HG03159 (cell line): ENCODE measurements around the gene DNMT1.
"Not testable (repeated sequence)": the region's sequence is repeated elsewhere in the genome, so short reads cannot be mapped to it uniquely, and the experiment has no call there.

ENCODE experiments used
- ATAC-seq: cut with Tn5 transposase; IDR thresholded peaks from one replicate; pipeline ENCODE4 v1.9.1; 2021; ENCODE audit warnings: mild to moderate bottlenecking, moderate library complexity; ENCODE audit not compliant: unreplicated experiment

DNMT1 gene

DNA sequence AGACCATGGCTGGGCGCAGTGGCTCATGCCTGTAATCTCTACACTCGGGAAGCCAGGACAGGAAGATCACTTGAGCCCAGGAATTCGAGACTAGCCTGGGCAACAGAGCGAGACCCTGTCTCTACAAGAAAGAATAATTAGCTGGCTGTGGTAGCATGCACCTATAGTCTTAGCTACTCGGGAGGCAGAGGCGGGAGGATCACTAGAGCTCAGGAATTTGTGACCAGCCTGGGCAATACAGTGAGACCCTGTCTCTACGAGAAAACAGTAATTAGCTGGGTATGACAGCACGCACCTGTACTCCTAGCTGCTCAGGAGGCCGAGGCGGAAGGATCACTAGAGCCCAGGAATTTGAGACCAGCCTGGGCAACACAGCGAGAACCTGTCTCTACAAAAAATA is 7.4 kb downstream of the DNMT1 start:
- no peak for ATAC-seq

DNA sequence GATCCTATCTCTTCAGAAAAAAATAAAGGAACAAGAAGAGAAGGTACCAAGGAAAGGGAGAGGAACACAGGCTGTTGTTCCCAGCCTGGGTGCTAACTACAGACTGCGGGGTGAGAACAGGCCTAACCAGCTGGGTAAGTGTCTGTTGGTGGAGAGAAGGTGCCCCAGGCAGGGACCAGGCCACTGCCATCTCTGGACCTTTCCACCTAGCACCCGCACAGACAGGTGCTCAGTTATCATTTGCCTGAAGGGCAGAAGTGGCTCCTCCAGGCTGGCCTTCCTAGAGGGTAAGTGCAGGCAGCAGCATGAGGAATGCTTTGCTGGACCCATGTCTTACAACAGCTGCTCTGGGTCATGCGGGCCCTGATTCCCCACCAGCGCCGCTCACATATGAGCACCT is 10.1 kb downstream of the DNMT1 start:
- no peak for ATAC-seq

DNA sequence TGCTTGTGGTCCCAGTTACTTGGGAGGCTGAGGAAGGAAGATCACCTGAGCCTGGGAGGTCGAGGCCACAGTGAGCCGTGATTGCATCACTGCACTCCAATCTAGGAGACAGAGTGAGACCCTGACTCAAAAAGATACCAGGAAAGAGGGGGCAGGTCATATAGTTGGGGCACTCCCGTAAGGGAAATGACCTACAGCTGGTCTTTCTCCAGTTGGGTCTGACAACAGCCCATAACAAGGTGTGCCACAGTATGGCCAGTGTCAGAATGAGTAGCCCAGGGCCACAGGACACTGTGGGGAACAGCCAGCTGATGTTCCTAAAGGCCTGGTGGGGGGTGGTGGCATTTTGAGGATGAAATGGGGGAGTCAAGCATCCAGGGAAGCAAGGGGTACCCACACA is 10.8 kb downstream of the DNMT1 start:
- ATAC-seq: no peak

DNA sequence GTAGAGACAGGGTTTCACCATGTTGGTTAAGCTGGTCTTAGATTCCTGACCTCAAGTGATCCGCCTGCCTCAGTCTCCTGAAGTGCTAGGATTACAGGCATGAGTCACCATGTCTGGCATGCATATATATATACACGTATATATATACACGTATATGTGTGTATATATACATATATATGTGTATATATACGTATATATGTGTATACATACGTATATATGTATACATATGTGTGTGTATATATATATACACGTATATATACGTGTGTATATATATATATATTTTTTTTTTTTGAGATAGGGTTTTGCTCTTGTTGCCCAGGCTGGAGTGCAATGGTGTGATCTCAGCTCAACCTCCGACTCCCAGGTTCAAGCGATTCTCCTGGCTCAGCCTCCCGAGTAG is 11.9 kb downstream of the DNMT1 start:
- ATAC-seq: no peak

DNA sequence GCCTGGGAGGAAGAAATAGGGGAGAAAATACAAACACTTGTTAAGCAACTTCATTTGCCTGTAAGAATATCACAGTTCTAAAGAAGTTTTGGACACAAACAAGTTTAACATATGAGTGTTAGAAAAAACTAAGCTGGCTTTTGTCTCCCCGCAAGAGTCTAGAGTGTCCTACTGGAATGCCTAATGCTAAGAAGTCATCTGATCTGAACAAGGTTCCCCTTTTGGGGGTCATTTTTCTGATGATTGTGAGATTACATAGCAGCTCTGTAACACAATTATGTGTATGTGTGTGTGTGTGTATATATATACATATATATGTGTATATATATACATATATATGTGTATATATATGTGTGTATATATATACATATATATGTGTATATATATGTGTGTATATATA is 12.7 kb downstream of the DNMT1 start:
- ATAC-seq: no peak

DNA sequence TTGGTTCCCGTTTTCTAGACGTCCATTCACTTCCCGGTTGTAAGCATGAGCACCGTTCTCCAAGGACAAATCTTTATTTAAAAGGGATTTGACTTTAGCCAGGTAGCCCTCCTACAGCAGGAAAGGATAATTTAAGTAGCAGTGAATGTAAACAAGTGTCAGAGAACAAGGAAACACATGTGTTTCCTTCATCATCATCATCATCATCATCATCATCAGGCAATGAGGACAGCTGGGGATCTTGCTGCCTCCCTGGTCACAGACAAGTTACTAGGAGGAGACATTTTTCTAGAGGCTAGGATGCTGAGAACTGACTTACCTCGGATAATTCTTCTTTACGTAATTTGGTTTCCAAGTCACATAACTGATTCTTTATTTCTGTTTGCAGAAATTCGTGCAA is 14.3 kb downstream of the DNMT1 start:
- ATAC-seq: no peak

DNA sequence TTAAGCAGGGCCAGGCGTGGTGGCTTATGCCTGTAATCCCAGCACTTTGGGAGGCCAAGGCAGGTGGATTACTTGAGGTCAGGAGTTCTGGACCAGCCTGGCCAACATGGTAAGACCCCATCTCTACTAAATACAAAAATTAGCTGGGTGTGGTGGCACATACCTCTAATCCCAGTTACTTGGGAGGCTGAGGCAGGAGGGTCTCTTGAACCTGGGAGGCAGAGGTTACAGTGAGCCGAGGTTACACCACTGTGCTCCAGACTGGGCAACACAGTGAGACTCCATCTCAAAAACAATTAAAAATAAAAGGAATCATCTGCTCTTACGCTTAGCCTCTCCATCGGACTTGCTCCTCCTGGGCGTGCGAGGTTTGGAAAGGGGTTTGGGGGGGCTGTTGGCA is 14.7 kb downstream of the DNMT1 start:
- ATAC-seq: not testable (repeated sequence)

DNA sequence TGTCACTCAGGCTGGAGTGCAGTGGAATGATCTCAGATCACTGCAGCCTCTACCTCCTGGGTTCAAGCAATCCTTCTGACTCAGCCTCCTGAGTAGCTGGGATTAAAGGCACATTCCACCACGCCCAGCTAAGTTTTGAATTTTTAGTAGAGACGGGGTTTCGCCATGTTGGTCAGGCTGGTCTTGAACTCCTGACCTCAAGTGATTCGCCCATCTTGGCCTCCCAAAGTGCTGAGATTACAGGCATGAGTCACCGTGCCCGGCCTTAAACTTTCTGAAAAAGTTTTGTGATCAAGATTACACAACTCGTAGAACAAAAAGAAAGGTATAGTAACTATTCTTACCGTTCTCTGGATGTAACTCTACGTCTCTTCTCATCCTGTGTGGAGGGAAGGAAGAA is 21.2 kb downstream of the DNMT1 start:
- no peak for ATAC-seq

DNA sequence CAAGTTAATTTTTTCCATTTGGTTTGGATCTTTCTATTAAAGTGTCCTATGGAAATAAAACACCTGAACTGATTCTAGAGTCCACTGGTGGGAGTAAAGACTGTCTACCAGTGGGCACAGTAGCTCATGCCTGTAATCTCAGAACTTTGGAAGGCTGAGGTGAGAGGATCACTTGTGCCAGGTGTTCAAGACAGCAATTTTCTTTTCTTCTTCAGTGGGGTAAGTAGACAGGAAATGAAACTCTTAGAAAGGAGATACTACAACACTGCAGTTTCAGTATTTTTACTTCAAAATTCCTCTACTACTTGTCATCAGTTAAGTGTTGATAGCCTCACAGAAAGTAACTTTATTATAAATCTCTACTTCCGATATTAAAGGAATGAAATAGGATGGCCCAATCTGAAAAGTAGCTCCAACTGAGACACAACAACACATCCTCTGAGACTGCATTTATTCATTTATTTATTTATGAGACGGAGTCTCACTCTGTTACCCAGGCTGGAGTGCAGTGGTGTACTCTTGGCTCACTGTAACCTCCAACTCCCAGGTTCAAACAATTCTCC is 26.3 kb downstream of the DNMT1 start:
- ATAC-seq: no peak

DNA sequence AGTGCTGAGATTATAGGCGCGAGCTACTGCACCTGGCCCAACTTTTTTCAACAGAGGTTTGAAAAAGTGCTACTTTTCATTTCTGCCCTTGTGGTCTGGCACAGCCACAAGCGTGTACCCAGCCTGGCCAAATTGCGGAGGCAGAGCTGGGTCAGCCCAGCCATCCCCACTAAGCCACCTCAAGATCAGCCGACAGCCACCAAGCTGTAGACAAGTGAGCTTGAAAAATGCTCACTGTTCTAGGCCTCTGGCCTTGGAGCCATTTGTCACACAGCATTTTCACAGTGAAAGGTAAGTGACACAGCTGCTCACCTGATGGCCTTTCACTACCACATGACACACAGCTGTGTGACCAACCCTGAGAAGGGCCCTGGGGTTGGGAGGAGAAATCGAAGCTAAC is 27.3 kb downstream of the DNMT1 start:
- no peak for ATAC-seq

DNA sequence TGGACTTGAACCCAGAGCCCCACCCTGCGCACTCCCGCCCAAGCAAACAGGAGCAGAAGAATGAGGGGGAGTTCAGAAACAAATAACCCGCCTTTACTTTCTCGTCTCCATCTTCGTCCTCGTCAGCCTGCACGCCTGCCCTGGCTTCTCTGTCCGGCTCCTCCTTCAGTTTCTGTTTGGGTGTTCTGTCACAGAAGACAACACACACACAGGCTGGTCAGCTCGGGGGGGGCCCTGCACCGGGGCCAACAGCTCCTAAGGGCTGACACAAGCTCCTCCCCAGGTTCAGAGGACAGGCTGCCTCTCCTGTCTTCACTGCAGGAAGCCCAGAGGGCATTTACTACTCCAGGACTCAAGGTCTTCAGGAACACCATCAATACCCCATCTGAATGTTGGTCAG is 28.3 kb downstream of the DNMT1 start:
- not testable (repeated sequence) for ATAC-seq

DNA sequence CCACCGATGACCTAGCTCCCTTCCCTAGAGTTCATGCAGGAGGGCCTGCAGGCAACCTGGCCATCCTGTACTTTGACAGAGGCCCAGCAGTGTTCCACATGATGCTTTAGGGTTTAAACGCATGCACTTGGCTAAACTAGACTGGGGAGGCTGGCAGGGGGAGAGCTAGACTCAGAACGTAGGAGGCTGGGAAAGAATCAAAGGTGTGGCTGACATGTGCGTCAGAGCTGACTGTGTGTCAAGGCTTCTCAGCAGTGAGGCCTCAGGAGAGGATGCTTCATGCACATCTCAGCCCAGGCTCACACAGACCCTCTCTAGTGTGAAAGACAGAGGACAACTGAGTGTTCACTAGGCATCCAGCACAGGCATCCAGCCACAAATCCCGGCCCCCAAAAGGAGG is 28.7 kb downstream of the DNMT1 start:
- no peak for ATAC-seq

DNA sequence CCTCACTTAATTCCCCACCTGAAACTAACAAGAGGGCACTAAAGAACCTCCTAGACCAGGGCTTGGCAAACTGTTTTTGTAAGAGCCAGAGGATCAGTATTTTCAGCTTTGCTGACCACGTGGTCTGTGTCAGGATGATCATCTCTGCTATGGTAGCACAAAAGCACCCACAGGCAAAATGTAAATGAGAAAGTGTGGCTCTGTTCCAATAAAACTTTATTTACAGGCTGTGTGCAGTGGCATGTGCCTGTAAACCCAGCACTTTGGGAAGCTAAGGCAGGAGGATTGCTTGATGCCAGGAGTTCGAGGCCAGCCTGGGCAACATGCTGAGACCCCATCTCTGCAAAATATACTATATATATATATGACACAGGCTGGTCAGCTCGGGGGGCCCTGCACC is 31.2 kb downstream of the DNMT1 start:
- no peak for ATAC-seq

DNA sequence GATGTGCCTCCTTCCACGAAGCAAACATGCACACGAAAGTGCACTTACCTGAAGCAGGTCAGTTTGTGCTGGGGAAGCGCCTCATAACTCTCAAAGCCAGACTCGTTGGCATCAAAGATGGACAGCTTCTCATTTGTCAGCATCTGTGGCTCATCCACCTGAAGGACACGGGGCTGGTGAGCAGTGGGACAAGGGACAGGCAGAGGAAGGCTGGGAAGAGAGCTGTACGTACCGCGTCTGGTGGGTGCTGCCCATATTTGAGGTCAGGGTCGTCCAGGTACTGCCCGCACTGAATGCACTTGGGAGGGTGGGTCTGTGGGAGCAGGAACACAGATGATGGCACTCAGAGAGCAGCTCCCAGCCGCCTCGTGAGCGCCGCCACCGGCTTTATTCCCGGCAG is 35.1 kb downstream of the DNMT1 start:
- ATAC-seq: no peak

DNA sequence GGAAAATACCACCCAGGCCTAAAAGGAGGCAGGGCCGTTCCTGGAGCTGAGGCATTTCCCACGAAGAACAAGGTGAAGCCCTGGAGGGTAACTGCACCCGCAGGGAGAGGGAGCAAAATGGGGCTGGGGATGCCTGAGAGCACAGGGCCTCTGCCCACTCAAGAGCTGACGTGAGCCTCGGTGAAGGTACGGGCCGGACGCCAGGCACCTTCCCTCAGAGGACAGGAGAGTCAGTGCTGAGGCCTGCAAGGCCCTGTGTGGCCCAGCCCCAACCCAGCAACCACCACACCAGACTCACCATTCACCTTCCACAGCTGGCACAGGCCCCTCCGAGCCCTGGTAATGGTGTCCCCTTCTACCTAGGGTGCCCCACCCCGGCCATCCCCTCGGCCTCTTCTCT is 36.3 kb downstream of the DNMT1 start:
- no peak for ATAC-seq

DNA sequence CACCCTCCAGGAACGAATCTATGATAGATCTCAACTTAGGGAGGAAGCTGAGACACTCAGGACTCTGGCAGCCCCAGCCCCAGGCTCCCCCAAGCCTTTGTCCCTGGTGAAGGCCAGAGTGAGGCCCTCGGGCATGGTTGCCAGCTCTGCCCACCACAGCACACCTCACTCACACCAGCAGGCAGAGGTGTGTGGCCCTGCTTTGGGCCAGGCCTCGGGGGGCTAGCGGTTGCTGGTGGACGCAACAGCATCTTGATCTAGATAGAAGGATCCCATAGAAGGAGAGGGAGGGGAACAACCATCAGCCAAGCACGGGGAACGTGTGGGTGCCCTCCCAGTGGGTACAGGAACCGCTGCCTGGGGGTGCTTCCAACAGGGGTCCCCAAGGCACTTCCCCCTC is 36.7 kb downstream of the DNMT1 start:
- no peak for ATAC-seq

DNA sequence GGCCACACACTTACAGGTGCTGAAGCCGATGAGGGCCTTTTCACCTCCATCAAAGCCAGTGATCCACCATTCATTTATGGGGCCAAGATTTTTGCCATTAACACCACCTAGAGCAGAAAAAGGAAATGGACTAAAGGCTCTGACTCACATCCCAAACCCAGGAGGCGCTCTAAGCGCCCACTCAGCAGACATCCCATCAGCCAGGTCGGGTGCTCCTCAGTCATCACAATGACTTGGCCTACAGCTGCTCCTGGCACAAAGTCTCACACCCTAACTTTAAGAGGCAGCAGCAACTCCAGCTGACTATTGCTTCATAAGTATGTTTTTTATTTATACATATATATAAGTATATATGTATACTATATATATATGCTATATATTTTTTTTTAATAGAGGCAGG is 38.9 kb downstream of the DNMT1 start:
- ATAC-seq: no peak

DNA sequence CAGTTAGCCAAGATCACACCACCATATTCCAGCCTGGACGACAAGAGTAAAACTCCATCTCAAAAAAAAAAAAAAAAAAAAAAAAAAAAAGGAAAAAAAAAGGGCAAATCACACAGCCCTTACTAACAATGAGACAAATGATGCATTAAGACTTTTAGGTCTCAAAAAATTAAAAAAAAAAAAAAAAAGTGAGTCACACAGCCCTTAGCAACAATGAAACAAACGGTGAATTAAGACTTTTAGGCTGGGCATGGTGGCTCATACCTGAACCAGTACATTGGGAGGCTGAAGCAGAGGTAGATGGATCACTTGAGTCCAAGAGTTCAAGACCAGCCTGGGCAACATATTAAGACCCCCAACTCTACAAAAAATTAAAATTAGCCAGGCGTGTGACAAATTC is 42.7 kb downstream of the DNMT1 start:
- no peak for ATAC-seq

DNA sequence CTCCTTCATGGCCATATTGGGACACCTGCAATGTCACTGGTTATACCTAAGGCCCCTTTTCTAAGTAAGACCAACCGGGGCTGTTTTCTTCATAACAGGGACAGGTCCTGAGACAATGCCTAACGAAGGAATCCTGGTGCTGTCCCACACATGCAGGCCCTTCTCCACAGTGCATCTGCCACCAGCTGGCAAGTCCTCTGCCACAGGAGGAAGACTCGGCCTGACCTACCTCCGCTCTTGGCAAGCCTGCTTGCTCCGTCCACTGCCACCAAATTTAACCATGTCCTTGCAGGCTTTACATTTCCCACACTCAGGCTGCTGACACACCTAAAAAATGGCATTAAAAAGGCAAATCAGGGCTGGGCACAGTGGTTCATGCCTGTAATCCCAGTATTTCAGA is 43.2 kb downstream of the DNMT1 start:
- no peak for ATAC-seq

DNA sequence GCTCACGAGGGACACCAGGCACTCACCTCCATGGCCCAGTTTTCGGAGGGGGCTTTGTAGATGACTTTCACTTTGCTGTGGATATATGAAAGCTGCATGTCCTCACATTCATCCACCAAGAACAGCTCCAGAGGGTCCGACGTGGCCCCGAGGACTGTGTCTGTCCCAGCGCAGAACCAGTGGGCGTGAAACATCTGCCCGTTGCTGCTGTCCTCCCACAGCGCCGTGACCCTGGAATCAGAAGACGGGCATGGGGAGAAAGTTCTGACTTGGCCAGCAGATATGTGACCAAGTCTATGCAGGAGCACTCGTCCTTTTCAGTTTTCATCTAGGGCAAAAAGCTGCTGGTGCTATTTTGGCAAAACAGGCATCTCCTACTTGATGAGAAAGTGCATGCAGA is 45.3 kb downstream of the DNMT1 start:
- ATAC-seq: no peak

DNA sequence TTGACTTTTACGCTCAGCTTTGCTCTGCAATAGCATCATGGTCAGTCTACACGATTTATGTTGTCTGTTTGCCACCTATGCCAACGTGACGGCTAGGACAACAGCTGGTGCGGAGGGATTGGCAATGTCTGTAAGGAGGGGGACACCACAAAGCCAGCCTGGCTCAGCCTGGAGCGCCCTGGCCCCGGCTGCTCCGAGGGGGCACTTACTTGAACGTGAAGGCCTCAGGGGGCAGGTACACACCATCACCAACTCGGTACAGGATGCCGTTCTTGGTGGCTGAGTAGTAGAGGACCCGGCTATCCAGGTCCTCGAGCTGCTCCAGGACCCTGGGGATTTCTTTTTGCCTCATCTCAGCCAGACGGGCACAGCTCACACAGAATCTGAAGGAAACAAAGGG is 48.6 kb downstream of the DNMT1 start:
- ATAC-seq: no peak

DNA sequence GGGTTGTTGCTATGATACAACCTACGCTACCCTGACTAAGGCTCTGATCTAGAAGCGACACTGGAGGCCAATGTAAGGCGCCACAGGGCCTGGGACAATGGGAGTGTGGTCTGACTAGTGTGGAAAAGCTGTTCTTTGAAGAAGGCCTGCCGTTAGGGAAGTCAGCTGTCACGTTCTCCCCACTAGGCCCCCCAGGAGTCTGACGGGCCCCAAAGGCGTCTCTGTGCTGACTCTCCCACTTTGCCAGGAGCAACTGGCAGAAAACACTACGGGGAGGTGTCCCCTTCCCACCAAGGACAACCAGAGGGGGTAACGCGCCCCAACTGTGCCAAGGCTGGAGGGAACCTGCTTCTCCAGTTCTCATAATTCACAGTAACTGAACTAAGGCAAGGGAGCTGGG is 49.7 kb downstream of the DNMT1 start:
- no peak for ATAC-seq

DNA sequence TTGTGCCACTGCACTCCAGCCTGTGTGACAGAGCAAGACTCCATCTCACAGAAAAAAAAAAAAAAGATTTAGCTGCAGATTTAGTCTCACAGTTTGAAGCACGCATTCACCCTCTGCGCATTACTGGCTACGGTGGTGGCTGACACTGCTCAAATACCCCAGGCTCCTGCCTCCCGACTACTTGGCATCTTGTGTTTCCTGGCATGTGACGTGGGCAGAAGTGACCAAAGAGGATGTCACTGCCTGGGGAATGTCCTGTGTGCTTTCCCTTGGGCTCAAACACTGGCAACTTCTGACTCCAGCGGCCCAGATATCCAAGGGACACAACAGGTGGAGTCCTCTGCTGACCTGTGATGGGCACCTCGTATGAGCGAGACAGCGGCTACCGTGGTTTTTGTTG is 50.4 kb downstream of the DNMT1 start:
- ATAC-seq: no peak

DNA sequence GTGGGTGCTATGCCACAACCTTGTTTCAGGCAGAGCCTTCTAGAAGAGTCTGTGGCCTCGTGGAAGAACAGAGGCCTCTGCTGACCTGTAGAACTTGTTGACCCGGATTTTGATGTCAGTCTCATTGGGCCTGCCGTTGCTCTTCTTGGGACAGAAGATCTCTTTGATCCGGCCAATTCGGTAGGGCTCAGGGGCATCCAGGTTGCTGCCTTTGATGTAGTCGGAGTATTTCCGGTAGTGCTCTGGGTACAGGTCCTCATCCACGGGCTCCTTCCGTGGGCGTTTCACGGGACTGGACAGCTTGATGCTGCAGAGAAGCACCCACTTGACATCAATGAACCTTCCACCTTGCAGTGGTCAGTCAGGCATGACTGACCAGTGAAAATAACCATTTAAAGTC is 51.1 kb downstream of the DNMT1 start:
- ATAC-seq: no peak
